SK-N-SH (cell line): ENCODE data around the gene FAM184A. TPM values are rescaled to one million over a fixed set of nuclear protein-coding genes. Genes with fewer than 3 reads are reported as not detected.

Source experiments
- CTCF ChIA-PET: fragments of 300-600, 350-600 bp; formaldehyde crosslinking; extraction: SDS; loops from one replicate; lab custom pipeline; 2021; lab: Yijun Ruan, JAX
- POLR2A ChIA-PET: fragments of 350-600 bp; sonication (Branson Sonifier 250); formaldehyde crosslinking; extraction: SDS; loops from one replicate; lab custom pipeline; 2020; ENCODE audit warnings: antibody characterized with exemption, inconsistent platforms; lab: Yijun Ruan, JAX
- DNase-seq: peaks from one replicate; pipeline ENCODE4 v3.0.0; 2012
- H2AFZ ChIP-seq: fragments of 200-600 bp; sonication (generic); 2 replicates; pipeline ENCODE4 v1.8.1; 2016; ENCODE audit warnings: antibody characterized with exemption, mild to moderate bottlenecking, low read depth
- H3F3A ChIP-seq: fragments of 200-600 bp; sonication (generic); replicated peaks from 2 replicates; pipeline ENCODE3; 2016; ENCODE audit warnings: antibody characterized with exemption, mild to moderate bottlenecking; ENCODE audit not compliant: insufficient read depth
- H3K27ac ChIP-seq, 2 experiments: fragments of 200-500 bp in 1 of 2; fragments of 200-600 bp in 1 of 2; sonication (Bioruptor generic) in 1 of 2; sonication (generic), shearing (Covaris generic) in 1 of 2; 2 replicates each; pipeline versions ENCODE4 v1.5.1 to v1.6.1; 2014 to 2016; ENCODE audit warnings: low read depth in 2 of 2, inconsistent platforms in 1 of 2, low read length in 1 of 2, mild to moderate bottlenecking in 1 of 2, mixed read lengths in 1 of 2
- H3K27me3 ChIP-seq: fragments of 200-600 bp; sonication (generic), shearing (Covaris generic); 2 replicates; pipeline ENCODE4 v1.6.1; 2016; ENCODE audit warnings: mixed run types; ENCODE audit not compliant: insufficient read depth
- H3K36me3 ChIP-seq, 2 experiments: fragments of 200-500 bp in 1 of 2; fragments of 200-600 bp in 1 of 2; sonication (Bioruptor generic) in 1 of 2; sonication (generic) in 1 of 2; replicated peaks in 1 of 2; 2 replicates each; pipeline versions ENCODE3 to v1.5.1; 2014 to 2016; ENCODE audit warnings: low read length in 1 of 2, mild to moderate bottlenecking in 1 of 2; ENCODE audit not compliant: insufficient read depth in 2 of 2, control insufficient read depth in 1 of 2
- H3K4me1 ChIP-seq, 2 experiments: fragments of 200-500 bp in 1 of 2; fragments of 200-600 bp in 1 of 2; sonication (Bioruptor generic) in 1 of 2; sonication (generic), shearing (Covaris generic) in 1 of 2; 2 replicates each; pipeline versions ENCODE4 v1.5.1 to v1.6.1; 2014 to 2016; ENCODE audit warnings: low read depth in 1 of 2, low read length in 1 of 2, mixed run types in 1 of 2; ENCODE audit not compliant: insufficient read depth in 2 of 2, control insufficient read depth in 1 of 2
- H3K4me2 ChIP-seq: fragments of 200-600 bp; sonication (generic), shearing (Covaris generic); 2 replicates; pipeline ENCODE4 v1.6.1; 2017; ENCODE audit warnings: mixed run types
- H3K4me3 ChIP-seq, 2 experiments: fragments of 200-500 bp in 1 of 2; fragments of 200-600 bp in 1 of 2; sonication (Bioruptor generic) in 1 of 2; sonication (generic), shearing (Covaris generic) in 1 of 2; 2 replicates each; pipeline versions ENCODE4 v1.5.1 to v1.8.1; 2014 to 2016; ENCODE audit warnings: low read depth in 2 of 2, inconsistent platforms in 1 of 2, low read length in 1 of 2, mild to moderate bottlenecking in 1 of 2, mixed read lengths in 1 of 2, moderate library complexity in 1 of 2
- H3K79me2 ChIP-seq: fragments of 200-600 bp; sonication (generic); 2 replicates; pipeline ENCODE4 v1.8.1; 2017; ENCODE audit warnings: mild to moderate bottlenecking; ENCODE audit not compliant: insufficient read depth
- H3K9ac ChIP-seq: fragments of 200-600 bp; sonication (generic); 2 replicates; pipeline ENCODE4 v1.6.1; 2017; ENCODE audit warnings: mixed run types
- H3K9me2 ChIP-seq: fragments of 200-600 bp; sonication (generic); 2 replicates; pipeline ENCODE4 v1.6.1; 2017; ENCODE audit warnings: mixed run types
- H3K9me3 ChIP-seq: fragments of 200-600 bp; sonication (generic); 2 replicates; pipeline ENCODE4 v1.6.1; 2017; ENCODE audit warnings: mixed run types, mild to moderate bottlenecking, moderate library complexity
- H4K20me1 ChIP-seq: fragments of 200-600 bp; sonication (generic); 2 replicates; pipeline ENCODE4 v1.6.1; 2017; ENCODE audit warnings: mild to moderate bottlenecking, mixed run types; ENCODE audit not compliant: insufficient read depth
- EP300 ChIP-seq, 2 experiments: IDR thresholded peaks; 2 replicates each; pipeline versions ENCODE4 v1.4.0 to v1.6.1; 2012; ENCODE audit warnings: borderline replicate concordance in 1 of 2, low read depth in 1 of 2, low read length in 1 of 2
- EZH2phosphoT487 ChIP-seq: fragments of 200-600 bp; sonication (generic); IDR thresholded peaks from 2 replicates; pipeline ENCODE4 v1.6.1; 2017; ENCODE audit warnings: low read depth, mixed run types, mild to moderate bottlenecking, antibody characterized with exemption, moderate library complexity, borderline replicate concordance
- FOSL2 ChIP-seq: IDR thresholded peaks from 2 replicates; pipeline ENCODE4 v1.4.0; 2012; ENCODE audit warnings: low read depth, mild to moderate bottlenecking, moderate library complexity, borderline replicate concordance
- FOXJ3 ChIP-seq: sonication (generic); formaldehyde crosslinking; IDR thresholded peaks from 2 replicates; pipeline ENCODE4 v1.5.1; 2020; ENCODE audit warnings: mild to moderate bottlenecking, missing genetic modification reagents
- MEF2A ChIP-seq: IDR thresholded peaks from 2 replicates; pipeline ENCODE4 v1.4.0; 2012; ENCODE audit warnings: low read depth, borderline replicate concordance
- MXI1 ChIP-seq: IDR thresholded peaks from 2 replicates; pipeline ENCODE4 v1.6.1; 2012; ENCODE audit warnings: mild to moderate bottlenecking, low read depth, low read length, improper control_type of control experiment
- NRF1 ChIP-seq: IDR thresholded peaks from 2 replicates; pipeline ENCODE4 v1.6.1; 2012; ENCODE audit warnings: low read depth, mild to moderate bottlenecking, low read length
- POLR2AphosphoS5 ChIP-seq: IDR thresholded peaks from 2 replicates; pipeline ENCODE4 v1.6.1; 2012; ENCODE audit warnings: low read depth, low read length
- RXRA ChIP-seq: IDR thresholded peaks from 2 replicates; pipeline ENCODE4 v1.4.0; 2012; ENCODE audit warnings: low read depth, mild to moderate bottlenecking, borderline replicate concordance
- SIN3A ChIP-seq: IDR thresholded peaks from 2 replicates; pipeline ENCODE4 v1.6.1; 2012; ENCODE audit warnings: low read depth, mild to moderate bottlenecking, low read length, moderate library complexity, borderline replicate concordance
- TAF1 ChIP-seq: IDR thresholded peaks from 2 replicates; pipeline ENCODE4 v1.6.1; 2012; ENCODE audit warnings: low read depth, mild to moderate bottlenecking, low read length, moderate library complexity, borderline replicate concordance
- TCF12 ChIP-seq: IDR thresholded peaks from 2 replicates; pipeline ENCODE4 v1.4.0; 2012
- WGBS: methylation state at CpG from one replicate; pipeline ENCODE4 v1.1.6; 2017; ENCODE audit warnings: low lambda C conversion rate; 5-methylcytosine and 5-hydroxymethylcytosine counted together
- polyA plus RNA-seq, 3 experiments: library from polyadenylated mRNA; depleted of rRNA; stranded (reverse); fragments of >200 nt; gene quantifications; 2 replicates each; pipeline ENCODE4 v1.2.3, GENCODE V29; 2012
- TF ChIP-seq, protein P1 (sequence below): fragments of 150-350 bp; IDR thresholded peaks from 2 replicates; pipeline ENCODE4 v1.6.1; 2016; ENCODE audit warnings: mild to moderate bottlenecking, low read depth, low read length
- TF ChIP-seq, protein P2 (sequence below): fragments of 200-600 bp; sonication (generic); IDR thresholded peaks from 2 replicates; pipeline ENCODE4 v1.6.1; 2017; ENCODE audit warnings: antibody characterized with exemption, mild to moderate bottlenecking, moderate library complexity
- TF ChIP-seq, protein P3 (sequence below): IDR thresholded peaks from 2 replicates; pipeline ENCODE4; 2012
- TF ChIP-seq, protein P4 (sequence below): IDR thresholded peaks from 2 replicates; pipeline ENCODE4 v1.4.0; 2012; ENCODE audit warnings: low read depth
- TF ChIP-seq, protein P5 (sequence below): fragments of 150-350 bp; IDR thresholded peaks from 2 replicates; pipeline ENCODE4 v1.6.1; 2017; ENCODE audit warnings: antibody characterized with exemption, low read length, low read depth, borderline replicate concordance
- TF ChIP-seq, protein P6 (sequence below): IDR thresholded peaks from 2 replicates; pipeline ENCODE4 v1.6.1; 2012; ENCODE audit warnings: mild to moderate bottlenecking, low read depth, low read length, moderate library complexity
- TF ChIP-seq, protein P7 (sequence below): IDR thresholded peaks from 2 replicates; pipeline ENCODE4 v1.4.0; 2012; ENCODE audit warnings: low read depth, borderline replicate concordance

FAM184A gene
- polyA plus RNA-seq, 1 of the 3 experiments (the other 2 are of a cell fraction): 0.38 TPM

DNA sequence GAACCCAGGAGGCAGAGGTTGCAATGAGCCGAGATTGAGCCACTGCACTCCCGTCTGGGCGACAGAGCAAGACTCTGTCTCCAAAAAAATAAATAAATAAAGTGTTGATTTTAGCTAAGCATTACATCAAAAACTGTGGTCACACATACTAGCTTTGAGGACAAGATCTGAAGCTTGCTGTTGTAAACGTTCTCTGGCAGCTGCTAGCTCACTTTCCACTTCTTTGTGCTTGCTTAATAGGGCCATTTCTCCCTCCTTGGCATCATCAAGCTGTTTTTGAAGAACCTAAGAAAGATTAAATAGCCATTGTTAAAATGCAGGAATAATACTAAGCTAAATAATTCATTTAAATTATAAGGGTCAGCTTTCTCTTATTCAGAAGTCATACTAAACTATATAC lies 55.7 kb downstream of the FAM184A start:
- ChIA-PET CTCF (no interaction called here), POLR2A (no interaction called here)
- no peaks in the 10 kb centered on the region for H3K27me3 ChIP-seq
- H3K9me2 ChIP-seq: no peaks in the 10 kb centered on the region
- no peak for DNase-seq
- TF ChIP-seq, protein P1, sequence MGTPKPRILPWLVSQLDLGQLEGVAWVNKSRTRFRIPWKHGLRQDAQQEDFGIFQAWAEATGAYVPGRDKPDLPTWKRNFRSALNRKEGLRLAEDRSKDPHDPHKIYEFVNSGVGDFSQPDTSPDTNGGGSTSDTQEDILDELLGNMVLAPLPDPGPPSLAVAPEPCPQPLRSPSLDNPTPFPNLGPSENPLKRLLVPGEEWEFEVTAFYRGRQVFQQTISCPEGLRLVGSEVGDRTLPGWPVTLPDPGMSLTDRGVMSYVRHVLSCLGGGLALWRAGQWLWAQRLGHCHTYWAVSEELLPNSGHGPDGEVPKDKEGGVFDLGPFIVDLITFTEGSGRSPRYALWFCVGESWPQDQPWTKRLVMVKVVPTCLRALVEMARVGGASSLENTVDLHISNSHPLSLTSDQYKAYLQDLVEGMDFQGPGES: no peak
- TF ChIP-seq, protein P2, sequence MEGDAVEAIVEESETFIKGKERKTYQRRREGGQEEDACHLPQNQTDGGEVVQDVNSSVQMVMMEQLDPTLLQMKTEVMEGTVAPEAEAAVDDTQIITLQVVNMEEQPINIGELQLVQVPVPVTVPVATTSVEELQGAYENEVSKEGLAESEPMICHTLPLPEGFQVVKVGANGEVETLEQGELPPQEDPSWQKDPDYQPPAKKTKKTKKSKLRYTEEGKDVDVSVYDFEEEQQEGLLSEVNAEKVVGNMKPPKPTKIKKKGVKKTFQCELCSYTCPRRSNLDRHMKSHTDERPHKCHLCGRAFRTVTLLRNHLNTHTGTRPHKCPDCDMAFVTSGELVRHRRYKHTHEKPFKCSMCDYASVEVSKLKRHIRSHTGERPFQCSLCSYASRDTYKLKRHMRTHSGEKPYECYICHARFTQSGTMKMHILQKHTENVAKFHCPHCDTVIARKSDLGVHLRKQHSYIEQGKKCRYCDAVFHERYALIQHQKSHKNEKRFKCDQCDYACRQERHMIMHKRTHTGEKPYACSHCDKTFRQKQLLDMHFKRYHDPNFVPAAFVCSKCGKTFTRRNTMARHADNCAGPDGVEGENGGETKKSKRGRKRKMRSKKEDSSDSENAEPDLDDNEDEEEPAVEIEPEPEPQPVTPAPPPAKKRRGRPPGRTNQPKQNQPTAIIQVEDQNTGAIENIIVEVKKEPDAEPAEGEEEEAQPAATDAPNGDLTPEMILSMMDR: no peak
- no peak for TF ChIP-seq TCF12
- no peak for TF ChIP-seq EZH2phosphoT487
- no peak for TF ChIP-seq MXI1
- TF ChIP-seq SIN3A: no peak
- no peak for TF ChIP-seq POLR2AphosphoS5
- no peak for TF ChIP-seq NRF1
- no peak for TF ChIP-seq EP300 (IDR thresholded peaks at IDR 0.05; ENCODE audit: borderline replicate concordance in 1 of 2, low read depth in 1 of 2, low read length in 1 of 2)
- TF ChIP-seq MEF2A: no peak
- TF ChIP-seq, protein P3, sequence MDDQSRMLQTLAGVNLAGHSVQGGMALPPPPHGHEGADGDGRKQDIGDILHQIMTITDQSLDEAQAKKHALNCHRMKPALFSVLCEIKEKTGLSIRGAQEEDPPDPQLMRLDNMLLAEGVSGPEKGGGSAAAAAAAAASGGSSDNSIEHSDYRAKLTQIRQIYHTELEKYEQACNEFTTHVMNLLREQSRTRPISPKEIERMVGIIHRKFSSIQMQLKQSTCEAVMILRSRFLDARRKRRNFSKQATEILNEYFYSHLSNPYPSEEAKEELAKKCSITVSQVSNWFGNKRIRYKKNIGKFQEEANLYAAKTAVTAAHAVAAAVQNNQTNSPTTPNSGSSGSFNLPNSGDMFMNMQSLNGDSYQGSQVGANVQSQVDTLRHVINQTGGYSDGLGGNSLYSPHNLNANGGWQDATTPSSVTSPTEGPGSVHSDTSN: no peak
- TF ChIP-seq FOXJ3 (CRISPR knock-in tag): no peak
- TF ChIP-seq, protein P4, sequence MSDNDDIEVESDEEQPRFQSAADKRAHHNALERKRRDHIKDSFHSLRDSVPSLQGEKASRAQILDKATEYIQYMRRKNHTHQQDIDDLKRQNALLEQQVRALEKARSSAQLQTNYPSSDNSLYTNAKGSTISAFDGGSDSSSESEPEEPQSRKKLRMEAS: no peak
- TF ChIP-seq RXRA: no peak
- no peak for TF ChIP-seq FOSL2
- TF ChIP-seq, protein P5, sequence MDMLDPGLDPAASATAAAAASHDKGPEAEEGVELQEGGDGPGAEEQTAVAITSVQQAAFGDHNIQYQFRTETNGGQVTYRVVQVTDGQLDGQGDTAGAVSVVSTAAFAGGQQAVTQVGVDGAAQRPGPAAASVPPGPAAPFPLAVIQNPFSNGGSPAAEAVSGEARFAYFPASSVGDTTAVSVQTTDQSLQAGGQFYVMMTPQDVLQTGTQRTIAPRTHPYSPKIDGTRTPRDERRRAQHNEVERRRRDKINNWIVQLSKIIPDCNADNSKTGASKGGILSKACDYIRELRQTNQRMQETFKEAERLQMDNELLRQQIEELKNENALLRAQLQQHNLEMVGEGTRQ: no peak
- TF ChIP-seq, protein P6, sequence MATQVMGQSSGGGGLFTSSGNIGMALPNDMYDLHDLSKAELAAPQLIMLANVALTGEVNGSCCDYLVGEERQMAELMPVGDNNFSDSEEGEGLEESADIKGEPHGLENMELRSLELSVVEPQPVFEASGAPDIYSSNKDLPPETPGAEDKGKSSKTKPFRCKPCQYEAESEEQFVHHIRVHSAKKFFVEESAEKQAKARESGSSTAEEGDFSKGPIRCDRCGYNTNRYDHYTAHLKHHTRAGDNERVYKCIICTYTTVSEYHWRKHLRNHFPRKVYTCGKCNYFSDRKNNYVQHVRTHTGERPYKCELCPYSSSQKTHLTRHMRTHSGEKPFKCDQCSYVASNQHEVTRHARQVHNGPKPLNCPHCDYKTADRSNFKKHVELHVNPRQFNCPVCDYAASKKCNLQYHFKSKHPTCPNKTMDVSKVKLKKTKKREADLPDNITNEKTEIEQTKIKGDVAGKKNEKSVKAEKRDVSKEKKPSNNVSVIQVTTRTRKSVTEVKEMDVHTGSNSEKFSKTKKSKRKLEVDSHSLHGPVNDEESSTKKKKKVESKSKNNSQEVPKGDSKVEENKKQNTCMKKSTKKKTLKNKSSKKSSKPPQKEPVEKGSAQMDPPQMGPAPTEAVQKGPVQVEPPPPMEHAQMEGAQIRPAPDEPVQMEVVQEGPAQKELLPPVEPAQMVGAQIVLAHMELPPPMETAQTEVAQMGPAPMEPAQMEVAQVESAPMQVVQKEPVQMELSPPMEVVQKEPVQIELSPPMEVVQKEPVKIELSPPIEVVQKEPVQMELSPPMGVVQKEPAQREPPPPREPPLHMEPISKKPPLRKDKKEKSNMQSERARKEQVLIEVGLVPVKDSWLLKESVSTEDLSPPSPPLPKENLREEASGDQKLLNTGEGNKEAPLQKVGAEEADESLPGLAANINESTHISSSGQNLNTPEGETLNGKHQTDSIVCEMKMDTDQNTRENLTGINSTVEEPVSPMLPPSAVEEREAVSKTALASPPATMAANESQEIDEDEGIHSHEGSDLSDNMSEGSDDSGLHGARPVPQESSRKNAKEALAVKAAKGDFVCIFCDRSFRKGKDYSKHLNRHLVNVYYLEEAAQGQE: no peak
- TF ChIP-seq, protein P7, sequence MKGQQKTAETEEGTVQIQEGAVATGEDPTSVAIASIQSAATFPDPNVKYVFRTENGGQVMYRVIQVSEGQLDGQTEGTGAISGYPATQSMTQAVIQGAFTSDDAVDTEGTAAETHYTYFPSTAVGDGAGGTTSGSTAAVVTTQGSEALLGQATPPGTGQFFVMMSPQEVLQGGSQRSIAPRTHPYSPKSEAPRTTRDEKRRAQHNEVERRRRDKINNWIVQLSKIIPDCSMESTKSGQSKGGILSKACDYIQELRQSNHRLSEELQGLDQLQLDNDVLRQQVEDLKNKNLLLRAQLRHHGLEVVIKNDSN: no peak
- no peak for TF ChIP-seq TAF1
- no peaks in the 10 kb centered on the region for H3K79me2 ChIP-seq
- no peaks in the 10 kb centered on the region; a peak in 1 of 4 replicates for H3K4me1 ChIP-seq
- WGBS: 78% methylated on average over 4 of the region's 4 CpGs
- no peak overlapping the region for H3K4me3 ChIP-seq
- H3K9me3 ChIP-seq: no peaks in the 10 kb centered on the region
- H4K20me1 ChIP-seq: no peaks in the 10 kb centered on the region
- no peak overlapping the region for H3K27ac ChIP-seq
- H3K9ac ChIP-seq: no peak overlapping the region
- H3K36me3 ChIP-seq: no peaks in the 10 kb centered on the region
- H2AFZ ChIP-seq: no peak overlapping the region
- H3F3A ChIP-seq: no peaks in the 10 kb centered on the region
- H3K4me2 ChIP-seq: no peak overlapping the region
